NCI-H2196 (cell line): ENCODE measurements around the gene TMEM222.

Source experiments
- DNase-seq: peaks from one replicate; lab custom pipeline; 2025; ENCODE audit not compliant: unreplicated experiment; lab: John Stamatoyannopoulos, UW

The TMEM222 gene

GRCh38 chr1:27358038-27358927 lies 36.3 kb downstream of the TMEM222 start:
- no peak for DNase-seq

GRCh38 chr1:27358928-27359313 lies 37.0 kb downstream of the TMEM222 start:
- no peak for DNase-seq

- no peak for DNase-seq
These were observed 37.8 kb downstream of the TMEM222 start for GRCh38 chr1:27359822-27360158.

GRCh38 chr1:27360159-27361043 lies 38.4 kb downstream of the TMEM222 start:
- no peak for DNase-seq

- DNase-seq: no peak
These were observed 39.1 kb downstream of the TMEM222 start for GRCh38 chr1:27361044-27361402.

GRCh38 chr1:27361553-27361952 lies 39.6 kb downstream of the TMEM222 start:
- no peak for DNase-seq

GRCh38 chr1:27363766-27364695 lies 42.1 kb downstream of the TMEM222 start:
- DNase-seq: no peak

GRCh38 chr1:27364696-27365371 lies 42.9 kb downstream of the TMEM222 start:
- DNase-seq: no peak

- DNase-seq: peak; percentile 86
These were observed 43.6 kb downstream of the TMEM222 start for GRCh38 chr1:27365372-27366112.

GRCh38 chr1:27366113-27366410 lies 44.1 kb downstream of the TMEM222 start:
- peak; percentile 76 for DNase-seq

GRCh38 chr1:27366411-27367159 lies 44.6 kb downstream of the TMEM222 start, which contains the start of gene MAP3K6:
Gene MAP3K6 (minus strand): TSS chr1:27366961. CDS start chr1:27366597, 364 bp downstream.
- DNase-seq: peak; percentile 81

GRCh38 chr1:27367160-27367650 lies 45.2 kb downstream of the TMEM222 start:
- DNase-seq: no peak

GRCh38 chr1:27368869-27369582 lies 47.1 kb downstream of the TMEM222 start:
- no peak for DNase-seq

GRCh38 chr1:27372022-27372807 lies 50.3 kb downstream of the TMEM222 start:
- DNase-seq: no peak

GRCh38 chr1:27372808-27373690 lies 51.1 kb downstream of the TMEM222 start:
- no peak for DNase-seq

GRCh38 chr1:27374362-27375086 lies 52.6 kb downstream of the TMEM222 start, which contains the start of gene FCN3:
Gene FCN3 (minus strand): TSS chr1:27374824. CDS start chr1:27374818, 6 bp downstream.
- DNase-seq: no peak
